ENCODE results near the gene TBX4.
"Not testable (repeated sequence)": the region's sequence is repeated elsewhere in the genome, so short reads cannot be mapped to it uniquely, and the experiment has no call there.

The TBX4 gene

DNA sequence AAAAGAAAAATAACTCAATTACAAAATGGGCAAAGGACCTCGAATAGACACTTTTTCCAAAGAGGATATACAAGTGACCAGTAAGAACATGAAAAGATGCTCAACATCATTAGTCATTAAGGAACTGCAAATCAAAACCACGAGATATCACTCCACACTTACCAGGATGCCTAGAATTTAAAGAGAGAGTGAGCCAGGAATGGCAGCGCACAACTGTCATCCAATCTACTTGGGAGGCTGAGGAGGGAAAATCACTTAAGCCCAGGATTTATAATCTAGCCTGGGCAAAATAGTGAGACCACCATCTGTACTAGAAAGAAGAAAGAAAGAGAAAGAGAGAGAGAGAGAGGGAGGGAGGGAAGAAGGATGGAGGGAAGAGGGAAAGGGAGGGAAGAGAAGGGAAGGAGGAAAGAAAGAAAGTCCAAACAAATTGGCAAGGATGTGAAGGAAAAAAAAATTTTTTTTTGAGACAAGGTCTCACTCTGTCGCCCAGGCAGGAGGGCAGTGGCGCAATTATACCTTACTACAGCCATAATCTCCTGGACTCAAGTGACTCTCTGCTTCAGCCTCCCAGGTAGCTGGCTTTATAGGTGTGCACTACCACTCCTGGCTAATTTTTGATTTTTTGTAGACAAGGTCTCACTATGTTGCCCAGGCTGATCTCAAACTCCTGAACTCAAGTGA lies 30.0 kb upstream of the TBX4 start:
- H3K4me3 ChIP-seq (ENCODE audit: low read length in 2 of 2), result no peak overlapping the region
- peaks cover 1% of the 10 kb centered on the region for H3K4me1 ChIP-seq (ENCODE audit: control insufficient read depth, insufficient read depth, low read length)
- no peak overlapping the region for H3K9ac ChIP-seq (ENCODE audit: low read length in 2 of 2)
- H3K27ac ChIP-seq (ENCODE audit: low read length), result no peak overlapping the region
- H3K9me3 ChIP-seq (ENCODE audit: control insufficient read depth in 2 of 2, low read length in 2 of 2), result no peaks in the 10 kb centered on the region
- no peaks in the 10 kb centered on the region for H3K36me3 ChIP-seq (ENCODE audit: control insufficient read depth in 2 of 2, insufficient read depth in 2 of 2, low read length in 2 of 2)
- H3K27me3 ChIP-seq (ENCODE audit: control insufficient read depth in 1 of 2, insufficient read depth in 2 of 2, low read length in 2 of 2), result peaks cover 25 to 37% of the 10 kb centered on the region in 2 donors

DNA sequence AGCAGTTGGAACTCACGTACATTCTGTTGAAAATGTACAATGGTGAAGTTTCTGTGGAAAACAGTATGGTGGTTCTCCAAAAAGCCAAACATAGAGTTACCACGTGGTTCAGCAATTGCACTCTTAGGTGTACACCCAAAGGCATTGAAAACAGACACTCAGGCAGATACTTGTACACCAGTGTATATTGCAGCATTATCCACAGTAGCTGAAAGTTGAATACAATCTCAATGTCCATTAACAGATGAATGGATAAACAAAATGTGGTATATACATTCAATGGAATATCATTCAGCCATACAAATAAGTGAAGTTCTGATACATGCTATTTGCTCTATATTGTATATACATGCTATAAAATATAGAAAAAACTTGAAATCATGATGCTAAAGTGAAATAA lies 29.4 kb upstream of the TBX4 start:
- Histone ChIP-seq H3K36me3 (ENCODE audit: control insufficient read depth in 2 of 2, insufficient read depth in 2 of 2, low read length in 2 of 2) (no peaks in the 10 kb centered on the region), H3K27me3 (ENCODE audit: control insufficient read depth in 1 of 2, insufficient read depth in 2 of 2, low read length in 2 of 2) (peaks cover 24 to 37% of the 10 kb centered on the region in 2 donors), H3K9me3 (ENCODE audit: control insufficient read depth in 2 of 2, low read length in 2 of 2) (no peaks in the 10 kb centered on the region), H3K27ac (ENCODE audit: low read length) (no peak overlapping the region), H3K4me3 (ENCODE audit: low read length in 2 of 2) (no peak overlapping the region), H3K4me1 (ENCODE audit: control insufficient read depth, insufficient read depth, low read length) (no peaks in the 10 kb centered on the region), H3K9ac (ENCODE audit: low read length in 2 of 2) (no peak overlapping the region)

DNA sequence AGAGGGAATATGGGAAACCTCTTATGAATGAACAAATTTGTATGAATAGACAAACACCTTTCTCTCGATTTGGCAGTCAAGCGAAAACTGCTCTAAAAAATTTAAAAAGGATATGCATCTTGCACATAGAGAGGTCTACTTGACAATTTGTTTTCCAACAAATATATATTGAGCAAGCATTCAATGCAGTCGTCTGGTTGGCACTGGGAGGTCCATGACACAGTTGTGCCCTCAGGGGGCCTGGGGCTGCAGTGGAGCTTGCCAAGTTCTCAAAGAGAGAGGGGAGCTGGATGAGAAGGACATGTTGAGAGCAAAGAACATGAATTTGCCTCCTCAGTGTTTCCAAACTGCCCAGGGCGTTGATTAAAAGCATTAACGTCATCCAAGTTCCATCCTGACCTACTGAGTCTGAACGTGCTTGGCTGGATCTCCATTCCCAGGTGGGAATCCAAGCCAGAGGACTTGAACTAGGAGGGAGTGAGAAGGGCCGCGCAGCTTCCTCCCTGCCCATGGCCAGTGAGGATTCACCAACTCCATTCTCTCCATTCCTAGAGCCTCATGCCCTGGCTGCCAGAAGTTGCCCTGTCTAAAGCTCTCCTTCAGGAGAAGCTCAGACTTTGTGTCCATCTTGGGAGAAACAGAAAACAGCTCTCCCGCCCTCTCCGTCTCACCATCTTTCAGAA lies 28.1 kb upstream of the TBX4 start:
- Histone ChIP-seq H3K27ac (ENCODE audit: low read length) (no peak overlapping the region), H3K27me3 (ENCODE audit: control insufficient read depth in 1 of 2, insufficient read depth in 2 of 2, low read length in 2 of 2) (peaks cover 23 to 35% of the 10 kb centered on the region in 2 donors)

DNA sequence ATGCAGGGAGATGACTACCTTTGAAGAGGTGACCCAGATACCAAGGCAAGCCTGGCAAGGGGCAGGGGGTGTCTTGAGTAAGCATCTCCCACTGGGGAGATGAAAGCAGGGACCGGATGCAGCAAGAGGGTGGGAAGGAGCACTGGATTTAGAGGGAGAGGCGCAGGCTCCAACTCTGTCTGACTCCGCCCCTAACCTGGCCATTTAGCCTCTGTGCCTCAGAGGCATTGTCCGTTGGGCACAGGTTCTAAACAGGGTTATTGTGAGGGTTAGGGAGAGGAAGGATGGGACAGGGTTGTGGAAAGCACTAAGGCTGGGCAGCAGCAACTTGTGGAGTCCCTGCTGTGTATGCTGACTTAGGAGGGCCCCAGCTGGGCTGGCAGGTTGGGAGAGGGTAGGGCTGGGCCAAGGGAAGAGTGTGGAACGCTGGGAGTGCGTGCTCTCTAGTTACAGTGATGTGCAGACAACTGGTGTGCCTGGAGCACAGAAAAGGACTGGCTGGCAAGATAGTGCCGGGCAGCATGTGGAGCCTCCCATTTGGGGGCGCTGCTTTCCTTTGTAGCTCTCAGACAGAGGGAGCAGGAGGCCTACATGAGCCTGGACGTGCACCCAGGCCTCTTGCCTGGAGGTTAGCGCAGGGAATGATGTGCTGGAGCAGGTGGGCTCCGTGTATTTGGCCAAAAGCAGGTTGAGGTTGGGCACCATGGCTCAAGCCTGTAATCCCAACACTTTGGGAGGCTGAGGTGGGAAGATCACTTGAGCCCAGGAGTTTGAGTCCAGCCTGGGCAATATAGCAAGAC lies 26.3 kb upstream of the TBX4 start:
- peaks cover 19 to 27% of the 10 kb centered on the region in 2 donors for H3K27me3 ChIP-seq (ENCODE audit: control insufficient read depth in 1 of 2, insufficient read depth in 2 of 2, low read length in 2 of 2)
- no peak overlapping the region for H3K4me3 ChIP-seq (ENCODE audit: low read length in 2 of 2)
- H3K9ac ChIP-seq (ENCODE audit: low read length in 2 of 2), result no peak overlapping the region
- H3K36me3 ChIP-seq (ENCODE audit: control insufficient read depth in 2 of 2, insufficient read depth in 2 of 2, low read length in 2 of 2), result no peaks in the 10 kb centered on the region
- H3K27ac ChIP-seq (ENCODE audit: low read length), result no peak overlapping the region
- no peaks in the 10 kb centered on the region for H3K9me3 ChIP-seq (ENCODE audit: control insufficient read depth in 2 of 2, low read length in 2 of 2)
- H3K4me1 ChIP-seq (ENCODE audit: control insufficient read depth, insufficient read depth, low read length), result no peaks in the 10 kb centered on the region

More for the DNA sequence above, 28.1 kb upstream of the TBX4 start:
- no peaks in the 10 kb centered on the region for H3K4me1 ChIP-seq (ENCODE audit: control insufficient read depth, insufficient read depth, low read length)
- H3K9ac ChIP-seq (ENCODE audit: low read length in 2 of 2), result no peak overlapping the region
- H3K9me3 ChIP-seq (ENCODE audit: control insufficient read depth in 2 of 2, low read length in 2 of 2), result no peaks in the 10 kb centered on the region
- H3K4me3 ChIP-seq (ENCODE audit: low read length in 2 of 2), result no peak overlapping the region
- H3K36me3 ChIP-seq (ENCODE audit: control insufficient read depth in 2 of 2, insufficient read depth in 2 of 2, low read length in 2 of 2), result no peaks in the 10 kb centered on the region

DNA sequence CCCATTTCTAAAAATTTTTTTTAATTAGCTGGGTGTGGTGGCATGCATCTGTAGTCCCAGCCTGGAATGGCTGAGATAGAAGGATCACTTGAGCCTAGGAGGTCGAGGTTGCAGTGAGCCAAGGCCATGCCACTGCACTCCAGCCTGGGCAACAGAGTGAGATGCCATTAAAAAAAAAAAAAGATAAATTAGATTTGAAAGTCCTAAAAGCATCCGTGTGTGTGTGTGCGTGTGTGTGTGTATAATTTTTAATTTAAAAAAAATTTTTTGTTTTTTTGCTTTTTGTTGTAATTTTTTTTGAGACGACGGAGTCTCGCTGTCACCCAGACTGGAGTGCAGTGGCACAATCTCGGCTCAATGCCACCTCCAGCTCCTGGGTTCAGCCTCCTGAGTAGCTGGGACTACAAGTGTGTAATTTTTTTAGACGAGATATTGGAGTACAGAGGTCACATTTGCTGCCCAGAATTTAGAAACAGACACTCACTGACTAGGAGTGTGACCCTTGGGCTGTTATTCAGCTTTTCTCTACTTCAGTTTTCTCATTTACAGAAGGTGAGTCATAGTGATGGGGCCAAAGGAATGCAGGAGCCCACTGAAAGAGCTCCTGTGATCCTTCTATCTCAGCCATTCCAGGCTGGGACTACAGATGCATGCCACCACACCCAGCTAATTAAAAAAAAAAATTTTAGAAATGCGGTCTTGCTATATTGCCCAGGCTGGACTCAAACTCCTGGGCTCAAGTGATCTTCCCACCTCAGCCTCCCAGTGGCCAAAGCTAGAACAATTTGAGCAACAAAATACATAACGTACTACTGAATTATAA lies 25.5 kb upstream of the TBX4 start:
- Histone ChIP-seq H3K36me3 (ENCODE audit: control insufficient read depth in 2 of 2, insufficient read depth in 2 of 2, low read length in 2 of 2) (no peaks in the 10 kb centered on the region), H3K27ac (ENCODE audit: low read length) (no peak overlapping the region), H3K4me3 (ENCODE audit: low read length in 2 of 2) (no peak overlapping the region), H3K9ac (ENCODE audit: low read length in 2 of 2) (no peak overlapping the region), H3K27me3 (ENCODE audit: control insufficient read depth in 1 of 2, insufficient read depth in 2 of 2, low read length in 2 of 2) (peaks cover 13 to 23% of the 10 kb centered on the region in 2 donors), H3K9me3 (ENCODE audit: control insufficient read depth in 2 of 2, low read length in 2 of 2) (no peaks in the 10 kb centered on the region), H3K4me1 (ENCODE audit: control insufficient read depth, insufficient read depth, low read length) (no peaks in the 10 kb centered on the region)

DNA sequence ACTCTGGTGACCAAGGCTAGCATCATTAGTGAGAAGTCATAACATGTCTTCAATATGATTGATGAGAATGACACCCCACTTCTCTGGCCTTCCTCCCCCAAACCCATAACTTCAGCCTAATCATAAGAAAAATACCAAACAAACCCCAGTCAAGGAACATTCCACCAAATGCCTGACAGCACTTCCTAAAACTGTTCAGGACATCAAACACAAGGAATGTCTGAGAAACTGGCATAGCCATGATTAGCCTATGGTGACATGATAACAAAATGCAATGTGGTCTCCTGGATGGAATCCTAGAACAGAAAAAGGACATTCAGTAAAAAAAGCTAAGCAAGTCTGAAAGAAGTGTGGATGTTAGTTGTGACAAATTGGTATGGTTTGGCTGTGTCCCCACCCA lies 24.7 kb upstream of the TBX4 start:
- Histone ChIP-seq H3K27me3 (ENCODE audit: control insufficient read depth in 1 of 2, insufficient read depth in 2 of 2, low read length in 2 of 2) (peaks cover 13 to 21% of the 10 kb centered on the region in 2 donors), H3K9me3 (ENCODE audit: control insufficient read depth in 2 of 2, low read length in 2 of 2) (no peaks in the 10 kb centered on the region), H3K9ac (ENCODE audit: low read length in 2 of 2) (no peak overlapping the region), H3K4me3 (ENCODE audit: low read length in 2 of 2) (no peak overlapping the region), H3K4me1 (ENCODE audit: control insufficient read depth, insufficient read depth, low read length) (no peaks in the 10 kb centered on the region), H3K27ac (ENCODE audit: low read length) (no peak overlapping the region), H3K36me3 (ENCODE audit: control insufficient read depth in 2 of 2, insufficient read depth in 2 of 2, low read length in 2 of 2) (no peaks in the 10 kb centered on the region)

DNA sequence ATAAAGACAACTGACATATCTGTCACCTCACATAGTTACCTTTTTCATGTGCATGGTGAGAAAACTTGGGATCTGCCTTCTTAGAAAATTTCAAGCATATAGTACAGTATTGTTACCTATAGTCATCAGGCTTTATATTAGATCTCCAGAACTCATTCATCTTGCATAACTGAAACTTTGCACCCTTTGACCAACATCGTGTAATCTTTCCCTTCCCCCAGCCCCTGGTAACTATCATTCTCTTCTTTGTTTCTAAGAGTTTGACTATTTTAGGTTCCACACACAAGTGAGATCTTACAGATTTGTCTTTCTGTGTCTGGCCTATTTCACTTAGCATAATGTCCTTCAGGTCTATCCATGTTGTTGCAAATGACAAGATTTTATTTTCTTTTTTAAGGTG lies 22.9 kb upstream of the TBX4 start:
- Histone ChIP-seq H3K4me1 (ENCODE audit: control insufficient read depth, insufficient read depth, low read length) (no peaks in the 10 kb centered on the region), H3K9me3 (ENCODE audit: control insufficient read depth in 2 of 2, low read length in 2 of 2) (no peaks in the 10 kb centered on the region), H3K36me3 (ENCODE audit: control insufficient read depth in 2 of 2, insufficient read depth in 2 of 2, low read length in 2 of 2) (no peaks in the 10 kb centered on the region), H3K9ac (ENCODE audit: low read length in 2 of 2) (no peak overlapping the region), H3K27me3 (ENCODE audit: control insufficient read depth in 1 of 2, insufficient read depth in 2 of 2, low read length in 2 of 2) (peaks cover 10 to 12% of the 10 kb centered on the region in 2 donors), H3K27ac (ENCODE audit: low read length) (no peak overlapping the region), H3K4me3 (ENCODE audit: low read length in 2 of 2) (no peak overlapping the region)

DNA sequence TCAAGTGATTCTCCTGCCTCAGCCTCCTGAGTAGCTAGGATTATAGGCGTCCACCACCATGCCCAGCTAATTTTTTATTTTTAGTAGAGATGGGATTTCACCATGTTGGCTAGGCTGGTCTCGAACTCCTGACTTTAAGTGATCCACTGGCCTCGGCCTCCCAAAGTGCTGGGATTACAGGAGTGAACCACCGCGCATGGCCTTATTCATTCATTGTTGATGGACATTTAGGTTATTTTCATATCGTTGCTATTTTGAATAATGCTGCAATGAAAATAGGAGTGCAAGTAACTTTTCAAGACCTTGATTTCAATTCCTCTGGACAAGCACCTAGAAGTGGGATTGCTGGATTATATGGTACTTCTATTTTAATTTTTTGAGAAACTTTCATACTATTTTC lies 22.4 kb upstream of the TBX4 start:
- H3K9ac ChIP-seq (ENCODE audit: low read length in 2 of 2); H3K4me1 ChIP-seq (ENCODE audit: control insufficient read depth, insufficient read depth, low read length); H3K27ac ChIP-seq (ENCODE audit: low read length); H3K36me3 ChIP-seq (ENCODE audit: control insufficient read depth in 2 of 2, insufficient read depth in 2 of 2, low read length in 2 of 2); H3K9me3 ChIP-seq (ENCODE audit: control insufficient read depth in 2 of 2, low read length in 2 of 2); H3K27me3 ChIP-seq (ENCODE audit: control insufficient read depth in 1 of 2, insufficient read depth in 2 of 2, low read length in 2 of 2); H3K4me3 ChIP-seq (ENCODE audit: low read length in 2 of 2): not testable (repeated sequence)

DNA sequence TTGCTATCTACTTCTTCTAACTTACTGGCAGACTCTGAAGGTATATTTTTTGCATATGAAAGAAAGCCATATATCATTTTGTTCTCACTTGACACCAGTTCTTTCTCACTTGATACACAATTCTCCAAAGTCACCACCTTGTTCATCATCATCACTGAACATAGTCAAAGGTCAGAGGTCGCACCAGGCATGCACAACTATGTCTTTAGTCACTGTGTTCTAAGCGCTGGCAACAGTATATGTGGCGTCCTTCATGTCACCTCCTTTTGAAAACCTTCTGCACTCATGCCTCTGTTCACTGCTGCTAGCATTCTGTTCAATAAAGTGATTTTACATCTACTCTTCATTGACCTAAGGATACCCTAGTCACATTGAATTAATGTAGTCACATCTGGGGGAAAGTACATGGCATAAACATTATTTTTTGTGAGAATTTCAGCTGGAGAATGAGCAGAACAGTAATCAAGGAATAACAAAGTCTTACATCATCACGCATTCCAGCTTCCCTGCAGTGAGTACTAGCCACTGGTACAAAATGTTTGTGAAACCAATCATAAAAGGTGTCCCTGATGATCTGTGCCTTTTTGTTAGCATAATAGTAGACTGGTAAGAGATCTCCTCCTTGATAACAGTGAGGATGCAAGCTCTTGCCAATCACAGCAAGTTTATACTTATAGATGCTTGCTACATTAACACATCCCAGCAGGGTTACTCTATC lies 20.5 kb upstream of the TBX4 start:
- no peak overlapping the region for H3K9ac ChIP-seq (ENCODE audit: low read length in 2 of 2)
- H3K36me3 ChIP-seq (ENCODE audit: control insufficient read depth in 2 of 2, insufficient read depth in 2 of 2, low read length in 2 of 2), result no peaks in the 10 kb centered on the region
- H3K27ac ChIP-seq (ENCODE audit: low read length), result no peak overlapping the region
- H3K4me3 ChIP-seq (ENCODE audit: low read length in 2 of 2), result no peak overlapping the region
- H3K27me3 ChIP-seq (ENCODE audit: control insufficient read depth in 1 of 2, insufficient read depth in 2 of 2, low read length in 2 of 2), result peaks cover 0 to 4% of the 10 kb centered on the region in 2 donors
- H3K4me1 ChIP-seq (ENCODE audit: control insufficient read depth, insufficient read depth, low read length), result no peaks in the 10 kb centered on the region
- H3K9me3 ChIP-seq (ENCODE audit: control insufficient read depth in 2 of 2, low read length in 2 of 2), result peaks cover 0 to 3% of the 10 kb centered on the region in 2 donors

DNA sequence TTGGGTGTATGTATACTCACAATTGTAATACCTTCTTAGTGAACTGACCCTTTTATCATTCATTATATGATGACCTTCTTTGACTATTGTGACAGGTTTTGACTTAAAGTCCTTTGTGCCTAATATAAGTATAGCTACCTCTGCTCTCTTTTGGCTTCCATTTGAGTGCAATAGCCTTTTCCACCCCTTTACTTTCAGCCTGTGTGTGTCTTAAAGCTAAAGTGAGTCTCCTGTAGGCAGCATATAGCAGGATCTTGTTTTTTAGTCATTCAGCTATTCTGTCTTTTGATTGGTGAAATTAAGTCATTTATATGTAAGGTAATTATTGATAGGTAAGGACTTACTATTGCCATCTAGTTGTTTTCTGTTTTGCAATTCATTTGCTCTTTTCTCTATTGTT lies 15.9 kb upstream of the TBX4 start:
- H3K4me1 ChIP-seq (ENCODE audit: control insufficient read depth, insufficient read depth, low read length), result no peaks in the 10 kb centered on the region
- H3K9me3 ChIP-seq (ENCODE audit: control insufficient read depth in 2 of 2, low read length in 2 of 2), result peaks cover 6 to 10% of the 10 kb centered on the region in 2 donors
- no peak overlapping the region for H3K9ac ChIP-seq (ENCODE audit: low read length in 2 of 2)
- H3K36me3 ChIP-seq (ENCODE audit: control insufficient read depth in 2 of 2, insufficient read depth in 2 of 2, low read length in 2 of 2), result no peaks in the 10 kb centered on the region
- H3K4me3 ChIP-seq (ENCODE audit: low read length in 2 of 2), result no peak overlapping the region
- peaks cover 2 to 7% of the 10 kb centered on the region in 2 donors for H3K27me3 ChIP-seq (ENCODE audit: control insufficient read depth in 1 of 2, insufficient read depth in 2 of 2, low read length in 2 of 2)
- H3K27ac ChIP-seq (ENCODE audit: low read length), result no peak overlapping the region
